HG02763 (cell line): ENCODE measurements around the gene SERAC1.
"Not testable (repeated sequence)": the region's sequence is repeated elsewhere in the genome, so short reads cannot be mapped to it uniquely, and the experiment has no call there.

Source experiments
- ATAC-seq: cut with Tn5 transposase; IDR thresholded peaks from one replicate; pipeline ENCODE4 v1.9.1; 2021; ENCODE audit warnings: mild to moderate bottlenecking, moderate library complexity; ENCODE audit not compliant: unreplicated experiment

SERAC1 gene

DNA sequence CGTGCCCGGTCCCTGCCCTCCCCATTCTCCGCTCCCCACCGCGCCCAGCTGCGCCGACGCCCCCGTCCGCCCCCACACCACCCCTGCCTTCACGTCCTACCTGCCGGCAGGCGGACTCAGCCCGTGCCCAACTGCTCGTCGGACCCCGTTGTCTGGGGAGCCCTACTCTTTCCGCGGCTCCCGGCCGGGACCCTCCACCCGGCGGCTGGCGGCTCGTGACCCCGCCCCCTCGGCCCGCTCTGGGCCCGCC is at the start of gene SERAC1:
Gene SERAC1, minus strand, starts transcription at position 223 of the 250 bp plus-strand sequence. CDS start 9,899 bp downstream, outside the sequence.
- ATAC-seq, result no peak

DNA sequence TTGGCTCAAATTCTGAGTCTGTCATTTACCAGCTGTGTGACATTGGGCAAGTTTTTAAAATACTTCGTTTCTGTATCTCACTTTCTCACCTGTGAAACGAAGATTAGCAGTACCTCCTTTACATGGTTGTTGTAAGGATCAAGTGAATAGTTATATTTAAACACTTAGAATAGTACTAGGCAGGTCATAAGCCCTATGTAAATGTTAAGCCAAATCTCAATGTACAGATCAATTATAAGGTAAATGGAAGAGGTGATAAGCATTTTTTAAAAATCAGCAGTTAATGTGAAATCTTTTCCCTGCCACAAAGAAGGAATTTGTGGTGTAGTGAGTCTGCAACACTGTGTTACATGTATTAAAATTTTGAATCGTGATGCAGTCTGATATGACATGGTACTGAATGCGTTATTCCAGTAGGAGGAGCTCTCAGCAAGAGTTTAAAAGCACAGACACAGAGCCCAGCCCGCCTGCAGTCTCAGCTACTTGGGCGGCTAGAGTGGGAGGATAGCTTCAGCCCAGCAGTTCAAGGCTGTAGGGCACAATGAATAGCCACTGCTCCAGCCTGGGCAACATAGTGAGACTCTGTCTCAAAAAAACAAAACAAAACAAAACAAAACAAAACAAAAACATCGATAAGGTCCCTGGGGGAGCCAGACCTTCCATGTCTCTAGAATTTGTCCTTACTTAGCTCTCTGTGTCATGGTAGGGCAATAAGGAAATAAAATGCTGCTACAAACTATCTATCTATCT is 46.0 kb upstream of the SERAC1 start:
- ATAC-seq, result peak; percentile 81

DNA sequence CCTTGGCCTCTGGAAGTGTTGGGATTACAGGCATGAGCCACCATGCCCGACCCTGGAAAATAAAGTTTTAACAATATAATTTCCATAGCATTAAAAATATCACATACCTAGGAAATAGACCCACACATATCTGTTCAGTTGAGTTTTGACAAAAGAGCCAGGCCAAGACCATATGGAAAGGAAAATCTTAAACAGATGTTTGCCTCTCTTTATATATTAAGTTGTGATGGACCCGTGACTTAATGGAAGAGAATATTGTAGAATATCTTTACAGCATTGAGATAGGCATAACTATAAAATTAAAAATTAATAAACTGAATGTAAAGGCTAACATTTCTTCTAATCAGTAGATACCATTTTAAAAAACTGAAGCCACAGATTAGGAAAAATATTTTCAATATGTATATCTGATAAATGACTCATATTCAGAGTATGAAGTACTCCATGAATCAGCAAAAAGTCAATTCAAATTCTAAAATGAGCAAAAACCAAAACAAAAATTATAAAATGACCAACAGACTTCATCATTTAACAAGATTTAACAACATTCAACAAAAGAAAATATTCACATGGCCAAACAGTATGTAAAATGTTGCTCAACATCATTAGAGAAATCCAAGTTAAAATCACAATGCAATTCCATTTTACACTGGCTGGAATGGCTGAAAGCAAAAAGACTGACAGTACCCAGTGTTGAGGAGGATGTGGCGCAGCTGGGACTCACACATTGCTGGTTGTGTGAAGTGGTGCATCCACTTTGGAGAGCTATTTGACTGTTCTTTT is 43.4 kb upstream of the SERAC1 start:
- no peak for ATAC-seq

DNA sequence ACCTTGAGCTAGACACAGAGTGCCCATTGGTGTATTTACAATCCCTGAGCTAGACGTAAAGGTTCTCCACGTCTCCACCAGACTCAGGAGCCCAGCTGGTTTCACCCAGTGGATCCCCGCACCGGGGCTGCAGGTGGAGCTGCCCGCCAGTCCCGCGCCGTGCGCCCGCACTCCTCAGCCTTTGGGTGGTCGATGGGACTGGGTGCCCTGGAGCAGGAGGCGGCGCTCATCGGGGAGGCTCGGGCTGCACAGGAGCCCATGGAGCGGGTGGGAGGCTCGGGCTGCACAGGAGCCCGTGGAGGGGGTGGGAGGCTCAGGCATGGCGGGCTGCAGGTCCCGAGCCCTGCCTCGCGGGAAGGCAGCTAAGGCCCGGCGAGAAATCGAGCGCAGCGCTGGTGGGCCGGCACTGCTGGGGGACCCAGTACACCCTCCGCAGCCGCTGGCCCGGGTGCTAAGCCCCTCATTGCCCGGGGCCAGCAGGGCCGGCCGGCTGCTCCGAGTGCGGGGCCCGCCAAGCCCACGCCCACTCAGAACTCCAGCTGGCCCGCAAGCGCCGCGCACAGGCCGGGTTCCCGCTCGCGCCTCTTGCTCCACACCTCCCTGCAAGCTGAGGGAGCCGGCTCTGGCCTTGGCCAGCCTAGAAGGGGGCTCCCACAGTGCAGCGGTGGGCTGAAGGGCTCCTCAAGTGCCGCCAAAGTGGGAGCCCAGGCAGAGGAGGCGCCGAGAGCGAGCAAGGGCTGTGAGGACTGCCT is 41.7 kb upstream of the SERAC1 start:
- not testable (repeated sequence) for ATAC-seq

DNA sequence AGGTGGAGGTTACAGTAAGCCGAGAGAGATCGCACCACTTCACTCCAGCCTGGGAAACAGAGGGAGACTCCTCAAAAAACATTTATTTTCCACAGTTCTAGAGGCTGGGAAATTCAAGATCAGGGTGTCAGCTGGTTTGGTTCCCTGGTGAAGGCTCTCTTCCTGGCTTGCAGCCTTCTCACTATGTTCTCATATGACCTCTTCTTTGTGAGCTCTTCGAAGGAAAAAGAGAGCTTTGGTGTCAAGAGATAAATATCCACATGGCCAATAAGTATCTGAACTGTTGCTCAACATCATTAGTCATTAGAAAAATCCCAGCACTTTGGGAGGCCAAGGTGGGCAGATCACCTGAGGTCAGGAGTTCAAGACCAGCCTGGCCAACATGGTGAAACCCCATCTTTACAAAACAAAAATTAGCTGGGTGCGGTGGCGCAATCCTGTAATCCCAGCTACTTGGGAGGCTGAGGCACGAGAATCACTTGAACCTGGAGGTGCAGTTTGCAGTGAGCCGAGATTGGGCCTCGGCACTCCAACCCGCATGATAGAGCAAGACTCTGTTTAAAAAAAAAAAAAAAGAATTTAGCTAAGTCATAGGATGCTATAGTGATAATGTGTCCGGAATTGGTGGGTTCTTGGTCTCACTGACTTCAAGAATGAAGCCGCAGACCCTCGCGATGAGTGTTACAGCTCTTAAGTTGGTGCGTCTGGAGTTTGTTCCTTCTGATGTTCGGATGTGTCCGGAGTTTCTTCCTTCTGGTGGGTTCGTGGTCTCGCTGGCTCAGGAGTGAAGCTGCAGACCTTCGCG is 40.4 kb upstream of the SERAC1 start:
- not testable (repeated sequence) for ATAC-seq

DNA sequence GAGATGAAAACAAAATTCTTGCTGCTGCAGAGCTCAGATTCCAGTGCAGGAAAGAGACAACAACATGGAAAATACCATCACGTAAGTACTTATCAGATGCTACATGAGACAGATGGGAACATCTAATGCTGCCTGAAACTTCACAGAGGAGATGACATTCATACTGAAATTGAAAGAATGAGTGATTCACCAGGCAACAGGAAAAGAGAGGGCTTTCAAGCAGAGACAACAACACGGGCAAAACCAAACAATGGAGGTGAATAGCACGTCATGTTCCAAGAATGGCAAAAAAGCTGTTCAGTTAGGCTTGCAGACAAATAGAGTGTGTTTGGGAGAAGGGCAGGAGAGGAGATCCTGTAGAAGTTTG is 39.3 kb upstream of the SERAC1 start:
- peak; percentile 85 for ATAC-seq

DNA sequence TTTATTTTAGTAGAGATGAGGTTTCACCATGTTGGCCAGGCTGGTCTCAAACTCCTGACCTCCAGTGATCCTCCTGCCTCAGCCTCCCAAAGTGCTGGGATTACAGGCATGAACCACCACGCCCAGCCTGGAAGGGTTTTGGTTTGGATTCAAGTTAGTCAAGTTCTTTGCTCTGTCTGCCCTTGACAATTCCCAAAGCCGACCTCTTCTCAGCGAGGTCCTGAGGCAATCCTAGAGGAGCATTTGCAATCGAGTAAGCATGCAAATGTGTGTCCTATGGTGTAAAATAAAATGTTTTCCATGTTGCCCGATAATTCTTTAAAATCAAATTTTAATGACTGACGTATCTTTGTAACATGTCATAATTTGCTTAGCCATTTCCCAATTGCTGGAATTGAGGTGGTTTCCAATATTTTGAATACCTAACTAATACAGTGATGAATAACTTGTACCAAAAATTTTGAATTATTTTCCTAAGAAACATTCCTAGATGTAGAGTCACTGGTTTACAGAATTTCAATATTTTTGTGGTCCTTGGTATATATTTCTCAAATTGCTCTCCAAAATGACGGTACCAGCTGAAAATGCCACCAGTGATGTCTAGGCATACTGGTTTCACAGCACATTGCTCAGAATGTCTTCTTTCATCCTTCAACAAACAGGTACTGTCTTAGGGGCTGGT is 38.8 kb upstream of the SERAC1 start:
- peak; percentile 28 for ATAC-seq

DNA sequence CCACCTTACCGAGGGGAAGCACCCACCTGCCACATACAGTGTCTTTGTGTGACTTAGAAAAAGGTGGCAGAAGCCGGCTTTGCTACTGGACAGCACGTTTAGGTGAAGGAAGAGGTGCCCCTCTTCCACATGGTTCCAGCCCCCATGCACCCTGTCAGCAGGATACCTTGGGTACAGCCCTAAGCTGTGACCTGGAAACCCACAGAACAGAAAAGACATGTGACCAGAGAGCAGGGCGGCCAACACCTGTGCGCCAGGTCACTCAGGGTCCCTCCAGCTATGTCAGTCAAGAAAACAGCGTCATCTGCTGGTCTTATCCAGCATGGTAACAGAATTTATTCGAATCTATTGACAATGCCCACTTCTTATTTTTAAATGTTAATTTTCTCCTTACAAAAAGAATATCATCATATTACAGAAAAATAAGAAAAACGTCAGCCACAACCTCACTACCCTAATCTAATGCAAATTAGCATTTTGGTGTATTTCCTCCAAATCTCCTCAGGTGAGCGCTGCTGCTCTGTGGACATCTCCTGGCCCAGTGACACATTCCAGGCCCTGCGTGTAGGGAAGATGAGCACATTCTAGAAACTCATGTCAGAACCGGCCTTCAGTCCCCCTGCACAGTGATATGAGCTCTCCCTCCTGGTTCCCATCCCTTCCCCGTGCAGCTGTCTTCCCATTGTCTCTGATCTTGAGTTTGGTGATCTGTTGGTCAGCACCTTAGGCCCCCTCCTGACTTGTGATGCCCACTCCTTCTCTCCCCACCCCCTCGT is 37.3 kb upstream of the SERAC1 start:
- no peak for ATAC-seq

DNA sequence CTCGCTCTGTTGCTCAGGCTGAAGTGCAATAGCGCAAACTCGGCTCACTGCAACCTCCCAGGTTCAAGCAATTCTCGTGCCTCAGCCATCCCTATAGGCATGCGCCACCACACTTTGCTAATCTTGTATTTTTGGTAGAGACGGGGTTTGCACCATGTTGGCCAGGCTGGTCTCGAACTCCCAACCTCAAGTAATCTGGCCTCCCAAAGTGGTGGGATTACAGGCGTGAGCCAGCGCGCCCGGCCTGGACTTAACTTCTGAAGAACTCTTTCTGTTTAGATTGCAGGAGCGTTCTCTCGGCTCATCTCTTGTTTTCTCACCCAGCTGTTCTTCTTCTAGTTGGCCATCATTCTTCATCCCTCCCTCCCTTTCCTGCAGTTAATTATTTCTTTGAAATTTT is 30.4 kb upstream of the SERAC1 start:
- ATAC-seq, result no peak

DNA sequence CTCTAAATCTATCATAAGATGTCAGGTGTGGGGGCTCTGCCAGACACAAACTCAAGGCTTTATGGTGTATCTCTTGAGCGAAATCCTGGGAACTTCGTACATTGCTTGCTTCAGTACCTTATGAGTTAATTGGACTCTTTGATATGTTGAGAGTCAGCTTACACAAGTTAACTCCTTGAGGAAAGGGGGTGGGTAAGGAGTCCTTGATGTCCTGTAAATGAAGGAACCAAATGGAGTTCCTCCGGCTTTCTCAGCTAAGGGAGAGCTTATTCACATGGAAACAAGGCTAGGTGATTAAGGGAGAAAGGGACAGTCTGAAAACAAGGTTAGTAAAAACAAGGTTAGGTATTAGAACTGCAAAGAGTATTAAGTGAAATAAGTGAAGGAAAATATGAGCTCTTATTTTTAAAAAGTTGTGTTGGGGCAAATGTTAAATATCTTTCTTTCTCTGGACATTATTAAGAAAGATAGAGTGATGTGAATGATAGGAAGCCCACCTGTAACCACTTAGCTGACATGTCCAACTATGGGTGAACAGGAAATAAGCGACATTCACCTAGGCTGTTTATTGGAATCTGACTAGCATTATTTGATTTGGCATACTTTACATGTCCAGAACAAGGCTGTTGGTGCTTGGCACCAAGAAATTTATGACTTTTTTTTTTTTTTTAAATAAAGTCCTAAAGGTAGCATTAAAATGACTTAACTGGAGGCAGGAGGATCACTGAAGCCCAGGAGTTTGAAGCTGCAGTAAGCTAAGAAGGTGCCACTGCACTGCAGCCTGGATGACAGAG is 26.6 kb upstream of the SERAC1 start:
- ATAC-seq, result no peak

DNA sequence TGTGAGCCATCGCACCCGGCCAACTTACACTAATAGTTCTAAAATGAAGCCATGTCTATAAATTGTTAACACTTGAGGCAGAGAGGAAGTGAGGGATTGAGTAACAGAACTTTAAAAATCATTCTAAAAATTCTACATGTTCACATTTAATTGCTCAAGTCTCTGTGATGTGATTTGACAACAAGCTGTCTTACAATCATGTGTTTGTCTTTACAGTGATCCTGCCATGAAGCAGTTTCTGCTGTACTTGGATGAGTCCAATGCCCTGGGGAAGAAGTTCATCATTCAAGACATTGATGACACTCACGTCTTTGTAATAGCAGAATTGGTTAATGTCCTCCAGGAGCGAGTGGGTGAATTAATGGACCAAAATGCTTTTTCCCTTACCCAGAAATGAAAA is 23.7 kb upstream of the SERAC1 start:
- ATAC-seq, result no peak

DNA sequence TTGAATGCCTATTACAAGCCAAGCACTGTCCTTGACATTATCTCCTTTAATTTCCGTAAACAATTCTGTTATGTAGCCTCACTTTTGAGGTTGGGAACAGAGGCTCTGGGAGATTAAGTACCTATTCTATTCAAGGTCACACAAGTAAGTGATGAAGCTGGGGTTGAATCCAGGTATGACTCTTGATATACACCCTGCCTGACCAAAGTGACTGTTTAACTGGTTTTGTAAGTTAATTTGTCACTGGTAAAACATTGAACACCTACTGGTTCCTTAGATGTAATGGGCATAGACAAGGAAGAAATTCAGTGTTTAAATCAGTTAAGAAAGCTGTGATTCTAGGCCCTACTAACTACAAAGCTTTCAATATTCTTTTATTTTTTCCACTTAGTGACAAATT is 23.0 kb upstream of the SERAC1 start:
- ATAC-seq, result no peak

DNA sequence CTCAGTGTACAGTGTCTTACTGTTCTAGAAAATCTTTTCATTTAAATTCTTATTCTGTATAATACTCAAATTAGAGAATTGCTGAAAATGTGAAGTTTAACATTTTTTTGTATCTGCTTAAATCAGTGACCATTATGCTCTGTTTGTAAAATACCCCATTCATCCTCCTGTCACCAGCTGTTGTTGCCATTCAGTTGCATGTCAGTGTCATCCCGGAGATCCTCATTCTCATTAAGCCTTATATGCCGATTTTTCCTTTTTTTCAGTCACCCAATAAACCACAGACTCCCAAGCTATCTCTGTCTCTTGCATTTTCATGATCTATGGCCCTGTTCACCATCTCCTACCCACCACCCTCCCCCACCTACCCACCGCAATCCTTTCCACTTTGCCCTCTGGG is 20.5 kb upstream of the SERAC1 start:
- no peak for ATAC-seq

DNA sequence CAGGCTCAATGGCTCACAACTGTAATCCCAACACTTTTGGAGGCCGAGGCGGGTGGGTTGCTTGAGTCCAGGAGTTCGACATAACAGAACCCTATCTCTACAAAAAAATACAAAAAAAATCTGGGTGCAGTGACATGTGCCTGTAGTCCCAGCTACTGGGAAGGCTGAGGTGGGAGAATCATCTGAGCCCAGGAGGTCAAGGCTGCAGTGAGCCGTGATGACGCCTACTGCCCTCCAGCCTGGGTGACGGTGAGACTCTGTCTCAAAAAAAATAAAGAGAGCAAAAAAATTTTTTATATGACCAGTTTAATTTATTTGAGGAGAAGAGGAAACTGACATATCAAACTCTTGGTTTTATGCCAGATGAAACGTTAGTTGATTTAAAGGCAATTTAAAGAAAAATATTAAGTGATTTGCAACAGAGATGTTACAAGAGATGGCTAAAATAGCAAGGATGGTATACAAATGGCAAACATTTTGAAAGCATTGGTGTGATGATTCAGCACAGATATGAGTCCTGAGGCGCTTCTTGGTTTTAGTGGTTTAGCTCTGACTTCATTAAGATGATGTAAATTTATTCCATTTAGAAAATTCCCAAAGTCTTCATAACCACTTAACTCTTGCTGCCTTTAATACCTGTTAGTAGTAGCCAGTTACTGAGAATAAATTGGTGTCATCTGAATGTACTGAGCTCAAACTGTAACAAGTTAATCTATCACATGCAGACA is 17.8 kb upstream of the SERAC1 start:
- no peak for ATAC-seq

DNA sequence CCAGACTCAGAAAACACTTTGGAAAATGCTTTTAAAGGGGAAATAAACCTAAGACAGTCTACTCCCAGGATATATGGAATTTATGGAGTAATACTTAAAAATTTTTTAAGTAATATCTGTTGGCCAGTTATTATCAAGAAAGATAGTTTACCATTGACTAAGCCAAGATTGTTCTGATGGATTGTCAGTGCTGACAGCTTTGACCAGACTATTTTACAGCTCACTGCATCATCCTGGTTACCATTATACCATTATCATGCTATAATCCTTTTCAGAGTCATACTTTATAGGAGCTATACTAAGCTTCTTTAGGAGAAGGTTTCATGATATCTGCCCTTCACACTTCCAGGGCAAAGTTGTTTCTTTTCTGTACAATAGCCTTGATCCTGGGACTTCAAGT is 16.5 kb upstream of the SERAC1 start:
- no peak for ATAC-seq

DNA sequence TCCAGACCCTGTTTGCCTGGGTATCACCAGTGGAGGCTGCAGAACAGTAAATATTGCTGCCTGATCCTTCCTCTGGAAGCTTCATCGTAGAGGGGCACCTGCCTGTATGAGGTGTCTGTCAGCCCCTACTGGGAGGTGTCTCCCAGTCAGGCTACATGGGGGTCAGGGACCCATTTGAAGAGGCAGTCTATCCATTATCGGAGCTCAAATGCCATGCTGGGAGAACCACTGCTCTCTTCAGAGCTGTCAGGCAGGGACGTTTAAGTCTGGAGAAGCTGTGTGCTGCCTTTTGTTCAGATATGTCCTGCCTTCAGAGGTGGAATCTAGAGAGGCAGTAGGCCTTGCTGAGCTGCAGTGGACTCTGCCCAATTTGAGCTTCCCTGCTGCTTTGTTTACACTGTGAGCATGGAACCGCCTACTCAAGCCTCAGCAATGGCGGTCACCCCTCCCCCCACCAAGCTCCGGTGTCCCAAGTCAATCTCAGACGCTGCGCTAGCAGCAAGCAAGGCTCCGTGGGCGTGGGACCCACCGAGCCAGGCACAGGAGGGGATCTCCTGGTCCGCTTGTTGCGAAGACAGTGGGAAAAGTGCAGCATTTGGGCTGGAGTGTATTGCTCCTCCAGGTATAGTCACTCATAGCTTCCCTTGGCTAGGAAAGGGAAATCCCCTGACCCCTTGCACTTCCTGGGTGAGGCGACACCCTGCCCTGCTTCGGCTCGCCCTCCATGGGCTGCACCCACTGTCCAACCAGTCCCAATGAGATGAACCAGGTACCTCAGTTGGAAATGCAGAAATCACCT is 15.3 kb upstream of the SERAC1 start:
- not testable (repeated sequence) for ATAC-seq

DNA sequence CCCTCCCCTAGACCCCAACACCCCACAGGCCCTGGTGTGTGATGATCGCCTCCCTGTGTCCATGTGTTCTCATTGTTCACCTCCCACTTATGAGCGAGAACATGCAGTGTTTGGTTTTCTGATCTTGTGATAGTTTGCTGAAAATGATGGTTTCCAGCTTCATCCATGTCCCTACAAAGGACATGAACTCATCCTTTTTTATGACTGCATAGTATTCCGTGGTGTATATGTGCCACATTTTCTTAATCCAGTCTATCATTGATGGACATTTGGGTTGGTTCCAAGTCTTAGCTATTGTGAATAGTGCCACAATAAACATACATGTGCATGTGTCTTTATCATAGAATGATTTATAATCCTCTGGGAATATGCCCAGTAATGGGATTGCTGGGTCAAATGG is 9.7 kb upstream of the SERAC1 start:
- not testable (repeated sequence) for ATAC-seq

DNA sequence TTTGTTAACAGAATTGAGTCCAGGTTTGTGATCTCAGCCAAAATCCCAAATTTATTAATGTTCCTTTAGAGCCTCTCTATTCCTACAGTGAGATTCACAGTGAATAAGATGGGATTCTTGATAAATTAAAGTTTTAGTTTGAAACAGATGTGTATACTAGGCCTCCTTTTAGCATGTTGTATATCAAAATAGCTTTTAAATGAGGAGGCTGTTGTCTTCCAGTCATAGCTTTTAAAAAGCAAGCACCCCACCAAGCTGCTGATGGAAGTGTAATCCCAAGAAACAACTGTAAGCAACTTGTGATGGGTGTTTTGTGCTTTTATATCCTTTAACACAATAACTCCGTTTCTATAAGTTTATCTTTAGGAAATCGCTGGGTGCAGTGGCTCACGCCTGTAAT is 7.0 kb upstream of the SERAC1 start:
- no peak for ATAC-seq
